OCI-LY1 (cell line): ENCODE measurements around the gene ZFYVE21.

Source experiments
- H2AFZ ChIP-seq: fragments of 200-600 bp; sonication (generic), shearing (Covaris generic); 2 replicates; pipeline ENCODE4 v1.6.0; 2014; ENCODE audit warnings: antibody characterized with exemption, mild to moderate bottlenecking, low read length
- H3F3A ChIP-seq: fragments of 200-600 bp; sonication (generic), shearing (Covaris generic); 2 replicates; pipeline ENCODE4 v1.6.0; 2014; ENCODE audit warnings: mild to moderate bottlenecking, antibody characterized with exemption, low read length, moderate library complexity; ENCODE audit not compliant: insufficient read depth
- H3K27ac ChIP-seq: fragments of 200-600 bp; sonication (generic); 2 replicates; pipeline ENCODE4 v1.5.1; 2014; ENCODE audit warnings: low read length, mixed run types, mild to moderate bottlenecking, low read depth; ENCODE audit not compliant: poor library complexity, severe bottlenecking
- H3K27me3 ChIP-seq: fragments of 200-600 bp; sonication (generic); 2 replicates; pipeline ENCODE4 v1.6.0; 2014; ENCODE audit warnings: antibody characterized with exemption, mild to moderate bottlenecking, low read length, moderate library complexity; ENCODE audit not compliant: insufficient read depth
- H3K36me3 ChIP-seq: fragments of 200-600 bp; sonication (generic); 2 replicates; pipeline ENCODE4 v1.6.1; 2014; ENCODE audit warnings: mild to moderate bottlenecking, antibody characterized with exemption, low read length, moderate library complexity, mixed read lengths; ENCODE audit not compliant: insufficient read depth
- H3K4me1 ChIP-seq: fragments of 200-600 bp; sonication (generic); 2 replicates; pipeline ENCODE4 v1.5.1; 2014; ENCODE audit warnings: mild to moderate bottlenecking, low read length, moderate library complexity; ENCODE audit not compliant: insufficient read depth, severe bottlenecking
- H3K4me2 ChIP-seq: fragments of 200-600 bp; sonication (generic), shearing (Covaris generic); 2 replicates; pipeline ENCODE4 v1.6.1; 2014; ENCODE audit warnings: low read length
- H3K4me3 ChIP-seq: fragments of 200-600 bp; sonication (generic); 2 replicates; pipeline ENCODE4 v1.5.1; 2014; ENCODE audit warnings: low read length, low read depth, mild to moderate bottlenecking, mixed read lengths; ENCODE audit not compliant: poor library complexity, severe bottlenecking
- H3K79me2 ChIP-seq: fragments of 200-600 bp; shearing (Covaris generic); 2 replicates; pipeline ENCODE4 v1.6.1; 2016; ENCODE audit warnings: mixed run types, low read length, mixed read lengths; ENCODE audit not compliant: insufficient read depth
- H3K9ac ChIP-seq: fragments of 200-600 bp; sonication (generic), shearing (Covaris generic); 2 replicates; pipeline ENCODE4 v1.6.1; 2014; ENCODE audit warnings: mild to moderate bottlenecking, low read length, mixed read lengths
- H3K9me2 ChIP-seq: fragments of 200-600 bp; sonication (generic), shearing (Covaris generic); 2 replicates; pipeline ENCODE4 v1.6.1; 2014; ENCODE audit warnings: low read depth, mild to moderate bottlenecking, low read length, mixed read lengths
- H3K9me3 ChIP-seq: fragments of 200-600 bp; shearing (Covaris generic); 2 replicates; pipeline ENCODE4 v1.6.1; 2014; ENCODE audit warnings: low read length, mixed read lengths
- H4K20me1 ChIP-seq: fragments of 200-600 bp; sonication (generic), shearing (Covaris generic); 2 replicates; pipeline ENCODE4 v1.6.0; 2016; ENCODE audit warnings: mild to moderate bottlenecking, low read length; ENCODE audit not compliant: insufficient read depth
- CTCF ChIP-seq: fragments of 200-600 bp; sonication (generic), shearing (Covaris generic); IDR thresholded peaks from 2 replicates; pipeline ENCODE4 v1.5.1; 2017; ENCODE audit warnings: mild to moderate bottlenecking, antibody characterized with exemption, low read length, moderate library complexity, mixed read lengths
- EZH2 ChIP-seq: fragments of 200-600 bp; sonication (generic), shearing (Covaris generic); IDR thresholded peaks from 2 replicates; pipeline ENCODE4 v1.8.0; 2017; ENCODE audit warnings: borderline replicate concordance, mixed run types, mild to moderate bottlenecking, antibody characterized with exemption, low read length, moderate library complexity, mixed read lengths

The ZFYVE21 gene

GRCh38 chr14:103743691-103744090 is 28.1 kb downstream of the ZFYVE21 start:
- Histone ChIP-seq H3K27me3 (no peaks in the 10 kb centered on the region), H3K9me2 (no peaks in the 10 kb centered on the region), H3K36me3 (peaks cover 14% of the 10 kb centered on the region; the same call in 1 of the 2 replicates), H3K9ac (no peak overlapping the region), H4K20me1 (no peaks in the 10 kb centered on the region), H3K79me2 (no peaks in the 10 kb centered on the region), H2AFZ (no peak overlapping the region), H3K4me1 (peaks cover 19% of the 10 kb centered on the region), H3K4me3 (no peak overlapping the region), H3K9me3 (no peaks in the 10 kb centered on the region), H3K27ac (no peak overlapping the region), H3K4me2 (no peak overlapping the region), H3F3A (no peaks in the 10 kb centered on the region)
- no peak for TF ChIP-seq CTCF
- TF ChIP-seq EZH2, result no peak

DNA sequence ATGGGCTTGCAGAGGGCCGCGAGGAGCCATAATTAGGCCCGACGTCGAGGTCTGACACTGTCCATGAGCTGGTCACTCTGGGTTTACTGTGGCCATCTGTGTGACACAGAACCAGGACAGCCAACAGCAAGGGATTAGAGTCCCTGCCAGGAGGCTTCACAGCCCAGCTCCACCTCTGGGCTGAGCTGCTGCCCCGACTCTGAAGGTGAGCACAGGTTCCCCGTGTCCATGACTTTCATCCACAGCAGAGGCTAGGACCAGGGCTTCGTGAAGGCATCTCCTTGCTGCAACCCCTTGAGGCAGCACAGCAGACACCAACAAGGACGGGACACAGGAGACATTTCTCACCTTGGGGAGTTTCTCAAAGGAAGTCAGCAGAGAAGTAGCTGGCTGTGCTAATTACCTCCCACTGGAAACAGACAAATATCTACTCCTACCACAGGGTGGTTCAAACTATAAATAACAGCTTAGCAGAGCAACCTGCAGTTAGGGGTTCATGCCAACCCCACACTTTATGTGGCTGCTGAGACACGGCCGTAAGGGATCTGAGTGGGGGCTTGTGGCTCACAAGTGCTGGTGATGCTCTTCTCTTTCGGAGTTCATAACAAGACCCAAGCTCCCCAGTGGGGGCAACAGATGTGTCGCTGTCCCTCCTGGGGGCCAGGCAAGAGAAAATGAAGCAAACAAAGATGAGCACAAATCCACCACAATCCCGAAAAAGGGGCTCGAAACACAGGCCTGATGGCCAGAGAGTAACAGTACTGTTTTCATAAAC is 29.2 kb downstream of the ZFYVE21 start:
- Histone ChIP-seq H3K79me2 (no peaks in the 10 kb centered on the region), H3K4me2 (no peak overlapping the region)
- no peak for TF ChIP-seq CTCF
- TF ChIP-seq EZH2, result no peak

GRCh38 chr14:103745424-103745823 is 29.8 kb downstream of the ZFYVE21 start:
- Histone ChIP-seq H3K4me3 (no peak overlapping the region), H4K20me1 (no peaks in the 10 kb centered on the region), H3K9me2 (no peaks in the 10 kb centered on the region), H3K9ac (no peak overlapping the region), H3K27me3 (no peaks in the 10 kb centered on the region), H3K79me2 (no peaks in the 10 kb centered on the region), H3K36me3 (peaks cover 7% of the 10 kb centered on the region; the same call in 1 of the 2 replicates), H2AFZ (no peak overlapping the region), H3K4me1 (peaks cover 29% of the 10 kb centered on the region), H3K9me3 (no peaks in the 10 kb centered on the region), H3K4me2 (no peak overlapping the region), H3K27ac (no peak overlapping the region), H3F3A (no peaks in the 10 kb centered on the region)
- TF ChIP-seq EZH2 (no peak), CTCF (no peak)

More for the DNA sequence above, 29.2 kb downstream of the ZFYVE21 start:
- Histone ChIP-seq H3K4me1 (peaks cover 29% of the 10 kb centered on the region), H3K36me3 (peaks cover 13% of the 10 kb centered on the region; the same call in 1 of the 2 replicates), H3K9me3 (no peaks in the 10 kb centered on the region), H4K20me1 (no peaks in the 10 kb centered on the region), H2AFZ (no peak overlapping the region), H3K4me3 (no peak overlapping the region), H3K9me2 (no peaks in the 10 kb centered on the region), H3F3A (no peaks in the 10 kb centered on the region), H3K27me3 (no peaks in the 10 kb centered on the region), H3K9ac (no peak overlapping the region), H3K27ac (no peak overlapping the region)
